GDM1 (cell line): Measurements from ENCODE around the gene ABCC1.
A peak's percentile ranks its signal among the peaks of the same experiment; 100 is the strongest.
"Not testable (repeated sequence)": the region's sequence is repeated elsewhere in the genome, so short reads cannot be mapped to it uniquely, and the experiment has no call there.

Experiments used
- DNase-seq: peaks from one replicate; lab custom pipeline; 2025; lab: John Stamatoyannopoulos, UW

The ABCC1 gene

DNA sequence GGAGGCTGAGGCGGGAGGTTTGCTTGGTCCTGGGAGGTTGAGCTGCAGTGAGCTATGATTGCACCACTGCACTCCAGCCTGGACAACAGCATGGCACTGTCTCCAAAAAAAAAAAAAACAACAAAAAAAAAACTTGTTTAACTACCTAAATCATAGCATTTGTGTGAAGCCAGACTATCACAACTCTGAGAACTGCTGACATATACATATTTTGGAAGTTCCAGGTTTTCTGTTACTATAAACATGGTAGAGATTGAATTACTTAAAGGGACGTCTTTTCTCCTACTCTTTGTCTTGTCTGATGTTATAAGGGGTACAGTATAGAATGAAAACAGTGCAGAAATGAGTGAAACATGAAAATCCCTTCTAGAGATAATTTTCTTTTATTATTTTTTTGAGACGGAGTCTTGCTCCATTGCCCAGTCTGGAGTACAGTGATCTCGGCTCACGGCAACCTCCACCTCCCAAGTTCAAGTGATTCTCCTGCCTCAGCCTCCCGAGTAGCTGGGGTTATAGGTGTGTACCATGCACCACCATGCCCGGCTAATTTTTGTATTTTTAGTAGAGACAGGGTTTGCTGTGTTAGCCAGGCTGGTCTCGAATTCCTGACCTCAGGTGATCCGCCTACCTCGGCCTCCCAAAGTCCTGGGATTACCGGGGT is 18.4 kb downstream of the ABCC1 start:
- DNase-seq = no peak

DNA sequence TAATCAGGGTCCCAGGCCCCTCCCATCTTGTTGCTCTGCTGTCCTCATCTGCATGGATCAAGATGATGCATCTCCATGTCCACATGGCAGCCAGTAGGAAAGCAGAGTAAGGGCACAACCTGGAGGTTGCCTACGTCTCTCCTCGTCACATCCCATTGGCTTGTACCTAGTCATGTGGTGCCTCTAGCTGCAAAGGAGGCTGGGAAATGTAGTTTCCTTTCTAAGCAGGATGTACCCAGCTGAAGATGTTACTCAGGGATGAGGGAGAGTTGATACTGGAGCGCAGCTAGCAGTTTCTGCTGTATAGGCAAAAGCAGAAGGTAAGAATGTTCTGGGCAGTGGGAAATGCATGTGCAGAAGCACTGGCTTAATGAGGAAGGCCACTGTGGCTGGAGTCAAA is 20.8 kb downstream of the ABCC1 start:
- no peak for DNase-seq

DNA sequence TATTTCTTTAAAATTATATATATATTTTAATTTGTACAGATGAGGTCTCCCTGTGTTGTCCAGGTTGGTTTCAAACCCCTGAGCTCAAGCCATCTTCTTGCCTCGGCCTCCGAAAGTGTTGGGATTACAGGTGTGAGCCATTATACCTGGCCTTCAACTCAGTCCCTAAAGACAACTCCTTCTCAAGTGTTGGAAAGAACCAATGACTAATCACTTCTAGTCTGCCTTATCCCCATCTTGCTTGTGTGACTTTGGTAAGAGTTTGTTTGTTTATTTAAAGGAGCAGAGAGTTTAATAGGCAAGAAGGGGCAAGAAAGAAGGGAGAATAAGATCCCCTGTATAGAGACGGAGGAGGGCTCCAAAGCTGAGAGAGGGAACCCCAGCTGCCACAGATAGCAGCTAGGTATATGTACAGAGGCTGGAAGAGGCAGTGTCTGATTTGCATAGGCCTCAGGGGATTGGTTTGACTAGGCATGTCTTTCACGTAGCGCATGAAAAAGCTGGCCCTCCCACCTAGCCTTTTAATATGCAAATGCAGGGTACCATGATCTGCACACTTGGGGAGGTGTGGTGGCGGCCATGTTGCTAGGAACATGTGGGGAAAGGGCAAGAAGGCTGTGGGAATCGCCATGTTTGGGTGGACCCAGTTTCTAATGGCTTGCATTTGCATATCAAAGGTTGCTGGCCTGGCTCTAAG is 21.5 kb downstream of the ABCC1 start:
- no peak for DNase-seq

- DNase-seq = no peak
Measured at GRCh38 chr16:15971440-15971815, 22.0 kb downstream of the ABCC1 start.

- DNase-seq = no peak
Measured at GRCh38 chr16:15972046-15972868, 22.8 kb downstream of the ABCC1 start.

GRCh38 chr16:15973421-15973820 is 24.0 kb downstream of the ABCC1 start:
- DNase-seq = no peak

- no peak for DNase-seq
Measured at GRCh38 chr16:15974057-15974456, 24.6 kb downstream of the ABCC1 start.

GRCh38 chr16:15975172-15975571 is 25.8 kb downstream of the ABCC1 start:
- DNase-seq = no peak

DNA sequence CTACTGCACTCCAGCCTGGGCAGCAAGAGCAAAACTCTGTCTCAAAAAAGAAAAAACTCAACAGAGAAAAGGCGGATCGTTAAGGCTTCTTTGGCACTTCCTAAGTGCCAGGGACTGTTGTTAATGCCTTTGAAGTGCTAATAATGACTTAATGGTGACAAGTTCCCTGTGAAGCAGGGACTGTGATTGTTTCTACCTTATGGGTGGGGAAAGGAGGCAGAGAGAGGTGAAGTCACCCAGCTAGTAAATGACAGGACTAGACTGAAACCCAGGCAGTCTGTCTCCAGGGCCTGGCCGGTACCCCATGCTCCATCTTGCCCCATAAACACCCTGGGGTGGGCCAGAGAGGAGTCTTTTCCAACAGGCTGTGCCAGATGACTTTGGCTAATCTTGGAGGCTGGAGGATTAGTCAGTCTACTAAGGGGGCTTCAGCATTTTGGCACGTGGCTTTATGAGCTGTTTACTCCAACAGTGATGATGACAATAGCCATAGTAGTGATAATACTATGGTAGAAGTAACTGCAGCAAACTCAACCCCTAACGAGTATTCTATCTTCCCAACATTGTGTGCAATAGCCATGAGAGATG is 26.9 kb downstream of the ABCC1 start:
- DNase-seq = no peak

GRCh38 chr16:15976929-15977637 is 27.7 kb downstream of the ABCC1 start:
- no peak for DNase-seq

DNA sequence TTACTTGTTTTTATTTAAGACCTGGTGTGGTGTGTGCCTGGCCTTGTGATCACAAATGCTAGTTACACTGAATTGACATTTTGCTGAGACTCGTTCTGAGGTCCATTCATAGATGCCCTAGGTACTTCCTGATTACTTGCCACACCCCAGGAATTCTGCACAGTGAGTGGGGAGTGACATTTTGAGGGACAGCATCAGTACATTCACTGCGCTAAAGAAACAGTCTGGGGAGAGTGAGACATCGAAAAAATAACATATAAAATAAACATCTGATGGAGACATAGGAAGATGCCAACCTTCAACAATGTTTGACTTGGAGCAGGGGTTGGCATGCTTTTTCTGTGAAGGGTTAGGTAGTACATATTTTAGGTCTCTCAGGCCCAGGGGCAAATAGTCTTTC is 30.4 kb downstream of the ABCC1 start:
- no peak for DNase-seq

DNA sequence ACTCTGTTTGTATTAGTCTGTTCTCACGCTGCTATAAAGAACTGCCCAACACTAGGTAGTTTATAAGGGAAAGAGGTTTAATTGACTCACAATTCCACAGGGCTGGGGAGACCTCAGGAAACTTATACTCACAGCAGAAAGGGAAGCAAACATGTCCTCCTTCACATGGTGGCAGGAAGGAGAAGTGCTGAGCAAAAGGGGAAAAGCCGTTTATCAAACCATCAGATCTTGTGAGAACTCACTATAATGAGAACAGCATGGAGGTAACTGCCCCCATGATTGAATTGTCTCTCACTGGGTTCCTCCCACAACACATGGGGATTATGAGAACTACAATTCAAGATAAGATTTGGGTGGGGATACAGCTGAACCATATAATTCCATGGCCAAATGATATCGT is 30.9 kb downstream of the ABCC1 start:
- no peak for DNase-seq

GRCh38 chr16:15981382-15981781 is 32.0 kb downstream of the ABCC1 start:
- DNase-seq = no peak

- not testable (repeated sequence) for DNase-seq
Measured at GRCh38 chr16:15982194-15982915, 32.9 kb downstream of the ABCC1 start.

DNA sequence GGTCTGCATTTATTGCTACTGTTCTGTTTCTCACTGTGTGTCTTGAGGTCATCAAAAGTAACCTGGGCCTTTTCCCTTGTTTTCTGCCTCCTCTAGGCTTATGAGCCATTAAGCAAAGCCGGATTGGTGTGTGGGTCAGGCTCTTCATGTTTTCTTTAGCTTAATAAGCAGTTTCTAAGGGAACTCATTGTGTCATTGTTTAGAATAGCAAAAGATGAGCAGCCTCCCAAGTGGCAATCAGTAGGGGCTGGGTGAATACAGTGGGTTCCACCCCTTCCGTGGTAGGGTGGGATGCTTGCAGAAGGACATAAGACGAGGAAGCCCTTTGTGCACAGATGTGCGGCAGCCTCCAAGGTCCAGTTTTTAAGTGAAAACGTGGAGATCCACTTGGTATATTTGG is 34.5 kb downstream of the ABCC1 start:
- DNase-seq = no peak

DNA sequence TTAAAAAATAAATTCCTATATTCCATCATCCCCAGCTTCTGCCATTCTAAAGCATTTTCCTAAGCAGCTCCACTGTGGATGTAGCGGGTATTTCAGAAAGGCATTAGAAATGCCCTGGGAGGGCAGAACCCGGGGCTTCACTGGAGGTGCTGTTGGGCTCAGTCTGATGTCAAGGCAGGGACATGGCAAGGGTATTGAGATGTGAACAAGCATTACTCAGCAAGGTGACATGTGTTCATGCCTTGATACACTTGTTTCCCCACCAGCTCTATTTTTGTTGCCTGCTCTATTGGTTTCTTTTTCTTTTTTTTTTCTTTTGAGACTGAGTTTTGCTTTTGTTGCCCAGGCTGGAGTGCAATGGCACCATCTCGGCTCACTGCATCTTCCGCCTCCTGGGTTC is 35.7 kb downstream of the ABCC1 start:
- no peak for DNase-seq

DNA sequence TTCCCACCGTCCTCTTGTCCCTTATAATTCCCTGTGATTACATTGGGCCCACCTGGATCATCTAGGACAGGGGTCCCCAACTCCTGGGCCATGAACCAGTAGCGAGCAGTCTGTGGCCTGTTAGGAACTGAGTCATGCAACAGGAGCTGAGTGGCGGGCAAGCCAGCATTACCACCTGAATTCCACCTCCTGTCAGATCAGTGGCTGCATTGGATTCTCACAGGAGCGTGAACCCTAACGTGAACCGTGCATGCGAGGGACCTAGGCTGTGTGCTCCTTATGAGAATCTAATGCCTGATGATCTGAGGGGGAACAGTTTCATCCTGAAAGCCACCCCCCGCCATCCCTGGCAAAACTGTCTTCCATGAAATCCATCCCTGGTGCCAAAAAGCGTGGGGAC is 36.8 kb downstream of the ABCC1 start:
- no peak for DNase-seq

DNA sequence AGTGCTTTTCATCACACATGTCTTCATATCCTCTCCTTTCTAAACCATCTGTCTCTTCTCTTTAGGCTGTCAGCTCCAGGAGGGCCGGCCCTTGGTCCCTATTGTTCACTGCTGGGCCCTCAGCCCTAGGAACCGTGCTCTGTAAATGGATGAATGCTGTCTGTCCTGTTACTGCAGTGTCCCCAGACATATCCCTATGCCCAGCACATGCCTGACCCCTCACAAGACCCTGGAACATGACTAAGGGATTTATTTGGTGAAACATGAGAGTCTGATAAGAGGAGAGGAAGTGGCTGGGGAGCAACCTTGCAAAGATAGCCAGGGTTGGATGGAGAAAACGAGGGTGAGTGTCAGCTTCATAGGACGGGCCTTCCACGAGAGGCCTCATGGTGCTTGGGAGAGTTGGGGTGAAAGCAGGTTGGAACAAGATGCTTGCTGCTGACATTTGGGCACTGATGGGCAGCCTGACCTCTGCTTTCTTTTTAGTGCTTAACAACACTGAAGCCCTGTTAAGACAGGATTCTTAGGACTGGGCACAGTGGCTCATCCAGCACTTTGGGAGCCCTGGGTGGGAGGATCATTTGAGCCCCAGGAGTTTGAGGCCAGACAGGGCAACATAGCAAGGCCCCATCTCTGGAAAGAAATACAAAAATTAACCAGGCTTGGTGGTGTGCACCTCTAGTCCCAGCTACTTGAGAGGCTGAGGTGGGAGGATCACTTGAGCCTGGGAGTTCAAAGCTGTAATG is 39.0 kb downstream of the ABCC1 start:
- DNase-seq = peak; percentile 28

GRCh38 chr16:15990902-15991301 is 41.5 kb downstream of the ABCC1 start:
- DNase-seq = no peak

DNA sequence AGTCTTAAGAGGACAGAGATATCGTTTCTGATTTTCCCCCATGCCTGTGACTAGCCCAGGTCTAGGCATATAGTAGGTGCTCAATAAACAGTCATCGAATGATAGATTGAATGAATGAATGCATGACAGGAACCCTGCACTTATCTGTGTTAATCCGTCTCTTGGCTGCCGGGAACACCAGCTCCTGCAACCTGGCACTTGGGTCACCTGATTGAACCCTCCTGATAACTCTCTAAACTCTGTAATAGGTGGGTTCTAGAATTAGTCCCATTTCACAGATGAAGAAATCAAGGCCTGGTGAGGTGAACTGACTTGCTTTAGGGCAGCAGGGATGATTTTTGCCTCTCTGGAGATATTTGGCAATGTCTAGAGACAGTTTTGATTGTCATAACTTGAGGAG is 43.7 kb downstream of the ABCC1 start:
- DNase-seq = no peak

GRCh38 chr16:15993541-15993940 is 44.1 kb downstream of the ABCC1 start:
- no peak for DNase-seq
